A673 (cell line): ENCODE measurements around the gene TMEM184B. TPM values are rescaled to one million over a fixed set of nuclear protein-coding genes. Genes with fewer than 3 reads are reported as not detected.
A peak's percentile ranks its signal among the peaks of the same experiment; 100 is the strongest.

Experiments used
- BruUV-seq: library from RNA; stranded (reverse); fragments of 400-500 nt; replicated peaks from 2 replicates; lab custom pipeline; 2021; lab: Mats Ljungman, UMichigan
- CTCF ChIA-PET: fragments of 300-600 bp; sonication (Branson Sonifier 250); formaldehyde crosslinking; loops from one replicate; lab custom pipeline; 2022; ENCODE audit warnings: antibody characterized with exemption; lab: Charles Lee
- POLR2A ChIA-PET: fragments of 300-600 bp; sonication (Branson Sonifier 250); formaldehyde crosslinking; loops from one replicate; lab custom pipeline; 2022; ENCODE audit warnings: antibody characterized with exemption; ENCODE audit not compliant: low non-redundant PET; lab: Charles Lee
- DNase-seq: peaks from one replicate; pipeline ENCODE4 v3.0.0-alpha.2; 2015; ENCODE audit warnings: low spot score
- H3K27ac ChIP-seq: fragments of 200-600 bp; sonication (generic); 2 replicates; pipeline ENCODE4 v1.5.1; 2016; ENCODE audit warnings: mixed run types, low read depth, mild to moderate bottlenecking, mixed read lengths, antibody characterized with exemption, low read length; ENCODE audit not compliant: poor library complexity, severe bottlenecking
- H3K27me3 ChIP-seq: fragments of 200-600 bp; sonication (generic); replicated peaks from 2 replicates; pipeline ENCODE4 v1.6.1; 2017; ENCODE audit warnings: mixed run types, low read depth, mild to moderate bottlenecking, mixed read lengths, antibody characterized with exemption, low read length; ENCODE audit not compliant: insufficient read depth, poor library complexity
- H3K36me3 ChIP-seq: fragments of 200-600 bp; sonication (generic); 2 replicates; pipeline ENCODE4 v1.6.1; 2016; ENCODE audit warnings: mixed run types, mild to moderate bottlenecking, mixed read lengths, antibody characterized with exemption, low read length; ENCODE audit not compliant: insufficient read depth, poor library complexity, severe bottlenecking
- H3K4me1 ChIP-seq: fragments of 200-600 bp; sonication (generic); 2 replicates; pipeline ENCODE4 v1.6.1; 2017; ENCODE audit warnings: mixed run types, mild to moderate bottlenecking, mixed read lengths, antibody characterized with exemption, low read length; ENCODE audit not compliant: insufficient read depth, poor library complexity, severe bottlenecking
- H3K4me3 ChIP-seq: fragments of 200-600 bp; sonication (generic); 2 replicates; pipeline ENCODE4 v1.5.1; 2016; ENCODE audit warnings: low read depth, mixed run types, mild to moderate bottlenecking, mixed read lengths, low read length; ENCODE audit not compliant: poor library complexity, severe bottlenecking
- H3K9me3 ChIP-seq: fragments of 200-600 bp; sonication (generic); 2 replicates; pipeline ENCODE4 v1.6.1; 2016; ENCODE audit warnings: mixed run types, low read depth, mild to moderate bottlenecking, mixed read lengths, antibody characterized with exemption, low read length; ENCODE audit not compliant: poor library complexity, severe bottlenecking
- CTCF ChIP-seq: fragments of 300-800, 200-600 bp; sonication (generic); conservative IDR thresholded peaks from 2 replicates; pipeline ENCODE4 v1.5.1; 2017; ENCODE audit warnings: low read depth, mild to moderate bottlenecking, antibody characterized with exemption, low read length, moderate library complexity, mixed read lengths
- EZH2 ChIP-seq: fragments of 200-600 bp; sonication (generic); IDR thresholded peaks from 2 replicates; pipeline ENCODE4 v1.6.1; 2017; ENCODE audit warnings: borderline replicate concordance, low read depth, mild to moderate bottlenecking, mixed read lengths, antibody characterized with exemption, low read length; ENCODE audit not compliant: poor library complexity, severe bottlenecking
- intact Hi-C: fragments of 100-400 bp; cut with micrococcal nuclease; formaldehyde crosslinking; loops from one replicate; pipeline ENCODE4 v1.10.0; 2022; ENCODE audit not compliant: unreplicated experiment
- total RNA-seq: library from RNA; stranded (reverse); gene quantifications from 2 replicates; pipeline ENCODE4 v1.2.3, GENCODE V29; 2021

The TMEM184B gene
- total RNA-seq, 1 experiment from 2014 or later, result 50.9 TPM

- no TSS peak for BruUV-seq
- Histone ChIP-seq H3K36me3 (no peaks in the 10 kb centered on the region), H3K9me3 (no peaks in the 10 kb centered on the region), H3K4me3 (no peak overlapping the region), H3K4me1 (no peaks in the 10 kb centered on the region), H3K27me3 (no peaks in the 10 kb centered on the region), H3K27ac (no peak overlapping the region)
- CTCF ChIA-PET, result no interaction called here
- intact Hi-C loops, result no loop called here
- DNase-seq, result no peak
- no peak for TF ChIP-seq CTCF
- POLR2A ChIA-PET, result interaction anchor here (0.6 kb wide), 1 partner anchor 9 kb away, joined by 12 read pairs; no protein-coding TSS in a partner anchor
These were observed 64.8 kb downstream of the TMEM184B start for GRCh38 chr22:38207898-38208432.

- no TSS peak for BruUV-seq
- H3K4me3 ChIP-seq, result no peak overlapping the region
- no peaks in the 10 kb centered on the region for H3K9me3 ChIP-seq
- no peak for DNase-seq
- no peak for TF ChIP-seq CTCF
- TF ChIP-seq EZH2, result no peak
- H3K27ac ChIP-seq, result peak overlapping the region; percentile 16
- H3K36me3 ChIP-seq, result no peaks in the 10 kb centered on the region
- intact Hi-C loops, result no loop called here
- POLR2A ChIA-PET, result no interaction called here
- no peaks in the 10 kb centered on the region for H3K4me1 ChIP-seq
- no peaks in the 10 kb centered on the region for H3K27me3 ChIP-seq
- CTCF ChIA-PET, result no interaction called here
These were observed 67.3 kb downstream of the TMEM184B start for GRCh38 chr22:38205261-38206128.

- peak overlapping the region; percentile 16 for H3K27ac ChIP-seq
- H3K9me3 ChIP-seq, result no peaks in the 10 kb centered on the region
- TF ChIP-seq CTCF (no peak), EZH2 (no peak)
- H3K4me3 ChIP-seq, result no peak overlapping the region
- H3K27me3 ChIP-seq, result no peaks in the 10 kb centered on the region
- no TSS peak for BruUV-seq
- CTCF ChIA-PET, result no interaction called here
- no peaks in the 10 kb centered on the region for H3K4me1 ChIP-seq
- intact Hi-C loops, result no loop called here
- no peaks in the 10 kb centered on the region for H3K36me3 ChIP-seq
- DNase-seq, result no peak
- POLR2A ChIA-PET, result no interaction called here
These were observed 68.0 kb downstream of the TMEM184B start for GRCh38 chr22:38204784-38205183.
